ENCODE measurements around the gene SORL1.

DNA sequence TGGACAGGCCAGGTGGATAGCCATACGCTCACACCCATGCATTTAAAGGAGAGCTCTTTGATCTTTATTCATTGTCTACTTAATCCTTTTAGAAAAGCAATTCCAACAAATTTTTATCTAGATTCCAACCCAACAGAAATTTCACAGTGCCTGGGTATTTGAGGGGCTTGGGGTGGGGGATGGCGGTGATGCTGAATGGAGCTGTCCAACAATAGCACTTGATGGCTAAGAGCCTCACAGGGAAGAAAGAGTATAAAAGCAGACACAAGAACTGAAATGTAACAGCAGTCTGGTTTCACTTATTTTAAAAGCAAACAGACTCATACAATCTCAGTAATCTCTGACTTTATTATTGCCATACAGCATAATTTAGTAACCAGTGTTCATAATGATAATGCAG lies 102.4 kb downstream of the SORL1 start:
- no peak for TF ChIP-seq POLR2A (IDR thresholded peaks at IDR 0.05; ENCODE audit: low read depth, low read length)
- TF ChIP-seq POLR2AphosphoS5 (IDR thresholded peaks at IDR 0.05; ENCODE audit: low read depth, low read length), result no peak
